Osteocyte (in vitro differentiated cells): ENCODE measurements around the gene KASH5. TPM values are rescaled to one million over a fixed set of nuclear protein-coding genes. Genes with fewer than 3 reads are reported as not detected.

Experiments used
- DNase-seq: peaks from one replicate; pipeline ENCODE4 v3.0.0; 2021; ENCODE audit warnings: mixed read lengths; ENCODE audit not compliant: unreplicated experiment; ENCODE audit errors: extremely low spot score
- H3K27ac Mint-ChIP-seq: one replicate; pipeline ENCODE4 v1.8.0; 2021; ENCODE audit warnings: mild to moderate bottlenecking, mixed read lengths; ENCODE audit not compliant: unreplicated experiment
- H3K27me3 Mint-ChIP-seq: one replicate; pipeline ENCODE4 v1.8.0; 2021; ENCODE audit warnings: mixed read lengths; ENCODE audit not compliant: unreplicated experiment
- H3K36me3 Mint-ChIP-seq: one replicate; pipeline ENCODE4 v1.8.0; 2021; ENCODE audit warnings: mixed read lengths; ENCODE audit not compliant: unreplicated experiment
- H3K4me1 Mint-ChIP-seq: one replicate; pipeline ENCODE4 v1.8.0; 2021; ENCODE audit warnings: mixed read lengths; ENCODE audit not compliant: unreplicated experiment
- H3K4me3 Mint-ChIP-seq: one replicate; pipeline ENCODE4 v1.8.0; 2021; ENCODE audit warnings: mild to moderate bottlenecking, moderate library complexity, mixed read lengths; ENCODE audit not compliant: unreplicated experiment
- H3K9me3 Mint-ChIP-seq: one replicate; pipeline ENCODE4 v1.8.0; 2021; ENCODE audit warnings: mixed read lengths; ENCODE audit not compliant: unreplicated experiment
- CTCF ChIP-seq: fragments of 200-600 bp; sonication (generic); IDR thresholded peaks from 2 replicates; pipeline ENCODE4 v1.5.0; 2021; ENCODE audit warnings: antibody characterized with exemption, mild to moderate bottlenecking, moderate library complexity
- total RNA-seq: library from RNA; stranded (reverse); gene quantifications from 2 replicates; pipeline ENCODE4 v1.2.1, GENCODE V29; 2021

The KASH5 gene
- total RNA-seq, 1 donor from 2014 or later, result not detected

- no peaks in the 10 kb centered on the region for H3K27me3 Mint-ChIP-seq
- H3K27ac Mint-ChIP-seq, result no peak overlapping the region
- H3K4me3 Mint-ChIP-seq, result no peak overlapping the region
- peaks cover 7% of the 10 kb centered on the region for H3K4me1 Mint-ChIP-seq
- no peaks in the 10 kb centered on the region for H3K9me3 Mint-ChIP-seq
- no peak for DNase-seq
- no peak for TF ChIP-seq CTCF
- H3K36me3 Mint-ChIP-seq, result peaks cover 8% of the 10 kb centered on the region
These were observed 25.2 kb upstream of the KASH5 start for GRCh38 chr19:49362929-49363267.

- no peak within 1 kb of the TSS for H3K4me3 Mint-ChIP-seq
- no peaks in the 10 kb centered on the region for H3K9me3 Mint-ChIP-seq
- H3K36me3 Mint-ChIP-seq, result peaks cover 4% of the 10 kb centered on the region
- H3K4me1 Mint-ChIP-seq, result peaks cover 7% of the 10 kb centered on the region
- no peak within 1 kb of the TSS for H3K27ac Mint-ChIP-seq
- peak; percentile 100 for DNase-seq
- peak; percentile 31 for TF ChIP-seq CTCF
- no peaks in the 10 kb centered on the region for H3K27me3 Mint-ChIP-seq
These were observed 24.6 kb upstream of the KASH5 start, which contains the start of gene DKKL1 for GRCh38 chr19:49363268-49364082. TSS of gene DKKL1 (plus strand) at chr19:49363877. CDS start at chr19:49363999, 122 bp downstream.

- H3K4me3 Mint-ChIP-seq, result no peak overlapping the region
These were observed 23.8 kb upstream of the KASH5 start for GRCh38 chr19:49364083-49364737.

GRCh38 chr19:49366110-49366509 is 21.9 kb upstream of the KASH5 start:
- H3K4me1 Mint-ChIP-seq, result no peaks in the 10 kb centered on the region
- peaks cover 3% of the 10 kb centered on the region for H3K27me3 Mint-ChIP-seq
- peaks cover 3% of the 10 kb centered on the region for H3K36me3 Mint-ChIP-seq
- H3K4me3 Mint-ChIP-seq, result no peak overlapping the region
- H3K9me3 Mint-ChIP-seq, result no peaks in the 10 kb centered on the region
- no peak for TF ChIP-seq CTCF
- H3K27ac Mint-ChIP-seq, result no peak overlapping the region
- no peak for DNase-seq

More at GRCh38 chr19:49364083-49364737, 23.8 kb upstream of the KASH5 start:
- no peak for TF ChIP-seq CTCF
- H3K36me3 Mint-ChIP-seq, result peaks cover 1% of the 10 kb centered on the region
- H3K4me1 Mint-ChIP-seq, result peaks cover 7% of the 10 kb centered on the region
- no peaks in the 10 kb centered on the region for H3K27me3 Mint-ChIP-seq
- no peaks in the 10 kb centered on the region for H3K9me3 Mint-ChIP-seq
- H3K27ac Mint-ChIP-seq, result no peak overlapping the region
- DNase-seq, result no peak

- H3K27me3 Mint-ChIP-seq, result peaks cover 3% of the 10 kb centered on the region
- no peak overlapping the region for H3K27ac Mint-ChIP-seq
- H3K4me1 Mint-ChIP-seq, result no peaks in the 10 kb centered on the region
- H3K4me3 Mint-ChIP-seq, result no peak overlapping the region
- peaks cover 3% of the 10 kb centered on the region for H3K36me3 Mint-ChIP-seq
- TF ChIP-seq CTCF, result no peak
- no peak for DNase-seq
- H3K9me3 Mint-ChIP-seq, result no peaks in the 10 kb centered on the region
These were observed 19.2 kb upstream of the KASH5 start for GRCh38 chr19:49368711-49369358.
